Panc1 (cell line): Measurements from ENCODE around the gene MFAP1. TPM values are rescaled to one million over a fixed set of nuclear protein-coding genes. Genes with fewer than 3 reads are reported as not detected.

ENCODE experiments used
- ATAC-seq: fragments of 200-7000 bp; cut with Tn5 transposase; 2 replicates; pipeline ENCODE4 v1.9.1; 2020; ENCODE audit warnings: mild to moderate bottlenecking, moderate library complexity
- BruUV-seq: library from RNA; stranded (reverse); fragments of 400-500 nt; replicated peaks from 2 replicates; lab custom pipeline; 2021; lab: Mats Ljungman, UMichigan
- CTCF ChIA-PET: fragments of 300-600 bp; sonication (Branson Sonifier 250); formaldehyde crosslinking; loops from one replicate; lab custom pipeline; 2022; ENCODE audit warnings: antibody characterized with exemption; lab: Charles Lee
- POLR2A ChIA-PET: fragments of 300-600 bp; sonication (Branson Sonifier 250); formaldehyde crosslinking; loops from one replicate; lab custom pipeline; 2022; ENCODE audit warnings: antibody characterized with exemption; lab: Charles Lee
- DNase-seq: peaks from one replicate; pipeline ENCODE4 v3.0.0-alpha.2; 2010; ENCODE audit warnings: low read depth, low spot score
- H3K27ac ChIP-seq: 2 replicates; pipeline ENCODE4 v1.5.1; 2011; ENCODE audit warnings: mild to moderate bottlenecking, low read length, inconsistent platforms
- H3K27me3 ChIP-seq: fragments of 200-500 bp; sonication (Bioruptor generic); 2 replicates; pipeline ENCODE4 v1.6.0; 2014; ENCODE audit warnings: low read length, inconsistent platforms; ENCODE audit not compliant: control insufficient read depth, insufficient read depth
- H3K36me3 ChIP-seq: fragments of 200-500 bp; sonication (Bioruptor generic); 2 replicates; pipeline ENCODE4 v1.5.1; 2014; ENCODE audit warnings: inconsistent platforms, mild to moderate bottlenecking, low read length, moderate library complexity; ENCODE audit not compliant: control insufficient read depth, insufficient read depth
- H3K4me1 ChIP-seq: 2 replicates; pipeline ENCODE4 v1.5.1; 2011; ENCODE audit warnings: inconsistent platforms, mild to moderate bottlenecking, low read length, moderate library complexity; ENCODE audit not compliant: control insufficient read depth, insufficient read depth
- H3K4me3 ChIP-seq, 2 experiments: 2 replicates each; pipeline ENCODE4 v1.5.1; 2011 to 2012; ENCODE audit warnings: low read depth in 2 of 2, low read length in 2 of 2, mild to moderate bottlenecking in 2 of 2, inconsistent platforms in 1 of 2, moderate library complexity in 1 of 2
- H3K9me3 ChIP-seq: fragments of 200-500 bp; sonication (Bioruptor generic); 2 replicates; pipeline ENCODE4 v1.5.1; 2014; ENCODE audit warnings: low read depth, mild to moderate bottlenecking, inconsistent platforms, low read length, moderate library complexity; ENCODE audit not compliant: control insufficient read depth, insufficient read depth
- POLR2AphosphoS5 ChIP-seq: IDR thresholded peaks from 2 replicates; pipeline ENCODE4 v1.6.1; 2012; ENCODE audit warnings: mild to moderate bottlenecking, low read depth, low read length, moderate library complexity
- SIN3A ChIP-seq: IDR thresholded peaks from 2 replicates; pipeline ENCODE4 v1.6.1; 2012; ENCODE audit warnings: low read depth, mild to moderate bottlenecking, low read length, moderate library complexity, borderline replicate concordance; ENCODE audit not compliant: insufficient read depth
- TCF7L2 ChIP-seq: IDR thresholded peaks from 2 replicates; pipeline ENCODE4 v1.6.1; 2011; ENCODE audit warnings: mild to moderate bottlenecking, low read depth, low read length, inconsistent platforms
- in situ Hi-C: cut with HindIII; loops from 2 replicates; pipeline ENCODE4 v1.10.0; 2016; ENCODE audit warnings: low sequenced_read_pairs, low pct_unique_long_range_greater_than_20kb
- intact Hi-C: fragments of 100-400 bp; cut with micrococcal nuclease; formaldehyde crosslinking; loops from one replicate; pipeline ENCODE4 v1.10.0; 2022; ENCODE audit not compliant: unreplicated experiment
- total RNA-seq: library from RNA; stranded (reverse); gene quantifications from one replicate; pipeline ENCODE4 v1.2.1, GENCODE V29; 2021; ENCODE audit not compliant: unreplicated experiment
- TF ChIP-seq, protein P1 (sequence below): fragments of 450-650 bp; IDR thresholded peaks from 2 replicates; pipeline ENCODE4 v1.5.1; 2017; ENCODE audit warnings: mild to moderate bottlenecking
- TF ChIP-seq, protein P2 (sequence below), 2 experiments: IDR thresholded peaks; 2 replicates each; pipeline ENCODE4 v1.6.1; 2011 to 2012; ENCODE audit warnings: low read depth in 2 of 2, control low read depth in 1 of 2, low read length in 1 of 2, mild to moderate bottlenecking in 1 of 2, moderate library complexity in 1 of 2; ENCODE audit not compliant: insufficient read depth in 1 of 2

Gene MFAP1
- total RNA-seq, 1 experiment from 2014 or later: 29.7 TPM

GRCh38 chr15:43763819-43764446, 60.6 kb downstream of the MFAP1 start:
- Histone ChIP-seq H3K27ac (no peak overlapping the region), H3K4me3 (no peak overlapping the region), H3K9me3 (no peaks in the 10 kb centered on the region), H3K4me1 (no peaks in the 10 kb centered on the region), H3K36me3 (peaks cover 38% of the 10 kb centered on the region), H3K27me3 (no peaks in the 10 kb centered on the region)
- DNase-seq: no peak
- ChIA-PET CTCF (interaction anchor here (1.1 kb wide), 1 partner anchor 407 kb away, joined by 3 read pairs; no protein-coding TSS in a partner anchor), POLR2A (no interaction called here)
- no TSS peak for BruUV-seq
- in situ Hi-C loops (no loop called here), intact Hi-C loops (no loop called here)
- ATAC-seq: no peak
- TF ChIP-seq, protein P1, sequence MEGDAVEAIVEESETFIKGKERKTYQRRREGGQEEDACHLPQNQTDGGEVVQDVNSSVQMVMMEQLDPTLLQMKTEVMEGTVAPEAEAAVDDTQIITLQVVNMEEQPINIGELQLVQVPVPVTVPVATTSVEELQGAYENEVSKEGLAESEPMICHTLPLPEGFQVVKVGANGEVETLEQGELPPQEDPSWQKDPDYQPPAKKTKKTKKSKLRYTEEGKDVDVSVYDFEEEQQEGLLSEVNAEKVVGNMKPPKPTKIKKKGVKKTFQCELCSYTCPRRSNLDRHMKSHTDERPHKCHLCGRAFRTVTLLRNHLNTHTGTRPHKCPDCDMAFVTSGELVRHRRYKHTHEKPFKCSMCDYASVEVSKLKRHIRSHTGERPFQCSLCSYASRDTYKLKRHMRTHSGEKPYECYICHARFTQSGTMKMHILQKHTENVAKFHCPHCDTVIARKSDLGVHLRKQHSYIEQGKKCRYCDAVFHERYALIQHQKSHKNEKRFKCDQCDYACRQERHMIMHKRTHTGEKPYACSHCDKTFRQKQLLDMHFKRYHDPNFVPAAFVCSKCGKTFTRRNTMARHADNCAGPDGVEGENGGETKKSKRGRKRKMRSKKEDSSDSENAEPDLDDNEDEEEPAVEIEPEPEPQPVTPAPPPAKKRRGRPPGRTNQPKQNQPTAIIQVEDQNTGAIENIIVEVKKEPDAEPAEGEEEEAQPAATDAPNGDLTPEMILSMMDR: no peak
- TF ChIP-seq POLR2AphosphoS5 (no peak), TCF7L2 (no peak), SIN3A (no peak)
- TF ChIP-seq, protein P2, sequence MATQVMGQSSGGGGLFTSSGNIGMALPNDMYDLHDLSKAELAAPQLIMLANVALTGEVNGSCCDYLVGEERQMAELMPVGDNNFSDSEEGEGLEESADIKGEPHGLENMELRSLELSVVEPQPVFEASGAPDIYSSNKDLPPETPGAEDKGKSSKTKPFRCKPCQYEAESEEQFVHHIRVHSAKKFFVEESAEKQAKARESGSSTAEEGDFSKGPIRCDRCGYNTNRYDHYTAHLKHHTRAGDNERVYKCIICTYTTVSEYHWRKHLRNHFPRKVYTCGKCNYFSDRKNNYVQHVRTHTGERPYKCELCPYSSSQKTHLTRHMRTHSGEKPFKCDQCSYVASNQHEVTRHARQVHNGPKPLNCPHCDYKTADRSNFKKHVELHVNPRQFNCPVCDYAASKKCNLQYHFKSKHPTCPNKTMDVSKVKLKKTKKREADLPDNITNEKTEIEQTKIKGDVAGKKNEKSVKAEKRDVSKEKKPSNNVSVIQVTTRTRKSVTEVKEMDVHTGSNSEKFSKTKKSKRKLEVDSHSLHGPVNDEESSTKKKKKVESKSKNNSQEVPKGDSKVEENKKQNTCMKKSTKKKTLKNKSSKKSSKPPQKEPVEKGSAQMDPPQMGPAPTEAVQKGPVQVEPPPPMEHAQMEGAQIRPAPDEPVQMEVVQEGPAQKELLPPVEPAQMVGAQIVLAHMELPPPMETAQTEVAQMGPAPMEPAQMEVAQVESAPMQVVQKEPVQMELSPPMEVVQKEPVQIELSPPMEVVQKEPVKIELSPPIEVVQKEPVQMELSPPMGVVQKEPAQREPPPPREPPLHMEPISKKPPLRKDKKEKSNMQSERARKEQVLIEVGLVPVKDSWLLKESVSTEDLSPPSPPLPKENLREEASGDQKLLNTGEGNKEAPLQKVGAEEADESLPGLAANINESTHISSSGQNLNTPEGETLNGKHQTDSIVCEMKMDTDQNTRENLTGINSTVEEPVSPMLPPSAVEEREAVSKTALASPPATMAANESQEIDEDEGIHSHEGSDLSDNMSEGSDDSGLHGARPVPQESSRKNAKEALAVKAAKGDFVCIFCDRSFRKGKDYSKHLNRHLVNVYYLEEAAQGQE (IDR thresholded peaks at IDR 0.05; ENCODE audit: insufficient read depth in 1 of 2, low read depth in 2 of 2, low read length in 1 of 2): no peak

DNA sequence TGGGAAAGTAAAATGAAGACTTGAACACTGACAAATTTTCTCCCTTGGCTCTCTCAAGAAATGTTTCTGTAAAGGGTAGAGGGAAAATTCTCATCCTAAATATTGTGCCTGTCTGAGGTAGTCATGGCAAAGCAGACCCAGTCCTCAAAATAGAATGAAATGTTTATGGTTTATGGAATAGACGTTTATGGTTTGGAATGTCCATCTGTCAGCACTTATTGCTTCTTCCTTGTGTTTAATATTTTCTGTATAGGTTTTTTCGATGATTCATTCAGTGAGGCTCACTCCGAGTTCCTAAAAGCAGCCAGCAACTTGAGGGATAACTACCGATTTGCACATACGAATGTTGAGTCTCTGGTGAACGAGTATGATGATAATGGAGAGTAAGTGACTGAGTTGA, 61.7 kb downstream of the MFAP1 start:
- H3K36me3 ChIP-seq: peaks cover 32% of the 10 kb centered on the region
- in situ Hi-C loops (no loop called here), intact Hi-C loops (no loop called here)
- H3K9me3 ChIP-seq: no peaks in the 10 kb centered on the region
- TF ChIP-seq TCF7L2 (no peak), SIN3A (no peak), POLR2AphosphoS5 (no peak)
- TF ChIP-seq, protein P2 (IDR thresholded peaks at IDR 0.05; ENCODE audit: insufficient read depth in 1 of 2, low read depth in 2 of 2, low read length in 1 of 2): no peak
- TF ChIP-seq, protein P1: no peak
- ATAC-seq (no peak), DNase-seq (no peak)
- H3K4me3 ChIP-seq: no peak overlapping the region
- H3K27me3 ChIP-seq: no peaks in the 10 kb centered on the region
- POLR2A ChIA-PET: no interaction called here
- H3K4me1 ChIP-seq: no peaks in the 10 kb centered on the region
- CTCF ChIA-PET: no interaction called here
- TSS peak; percentile 20 for BruUV-seq
- no peak overlapping the region for H3K27ac ChIP-seq
